NCI-H446 (cell line): ENCODE results near the gene PPP2R2C.

Experiments used
- DNase-seq, 2 experiments: peaks; one replicate each; lab custom pipeline; 2025; lab: John Stamatoyannopoulos, UW

PPP2R2C gene

GRCh38 chr4:6469144-6469543, 3.3 kb downstream of the PPP2R2C start:
- no peak for DNase-seq

GRCh38 chr4:6468376-6468775, 4.0 kb downstream of the PPP2R2C start:
- no peak for DNase-seq

GRCh38 chr4:6467600-6467999, 4.8 kb downstream of the PPP2R2C start:
- DNase-seq: no peak

- DNase-seq: no peak
These were observed 5.5 kb downstream of the PPP2R2C start for GRCh38 chr4:6466756-6467381.

- no peak for DNase-seq
These were observed 6.5 kb downstream of the PPP2R2C start for GRCh38 chr4:6465955-6466354.

GRCh38 chr4:6464842-6465588, 7.4 kb downstream of the PPP2R2C start:
- DNase-seq: no peak

GRCh38 chr4:6463311-6464289, 8.8 kb downstream of the PPP2R2C start:
- DNase-seq: no peak

GRCh38 chr4:6461301-6462165, 10.9 kb downstream of the PPP2R2C start:
- no peak for DNase-seq

GRCh38 chr4:6460876-6461275, 11.5 kb downstream of the PPP2R2C start:
- DNase-seq: no peak

GRCh38 chr4:6458528-6458927, 13.9 kb downstream of the PPP2R2C start:
- no peak for DNase-seq

GRCh38 chr4:6456450-6456849, 16.0 kb downstream of the PPP2R2C start:
- DNase-seq: no peak

GRCh38 chr4:6454112-6454910, 18.1 kb downstream of the PPP2R2C start:
- no peak for DNase-seq

- DNase-seq: no peak
These were observed 18.8 kb downstream of the PPP2R2C start for GRCh38 chr4:6453688-6453990.

GRCh38 chr4:6452897-6453687, 19.3 kb downstream of the PPP2R2C start:
- DNase-seq: no peak

GRCh38 chr4:6452116-6452896, 20.1 kb downstream of the PPP2R2C start:
- DNase-seq: no peak

- DNase-seq: no peak
These were observed 21.1 kb downstream of the PPP2R2C start for GRCh38 chr4:6451309-6451708.

- no peak for DNase-seq
These were observed 21.7 kb downstream of the PPP2R2C start for GRCh38 chr4:6450709-6451108.

- no peak for DNase-seq
These were observed 22.6 kb downstream of the PPP2R2C start for GRCh38 chr4:6449746-6450369.

GRCh38 chr4:6449335-6449734, 23.1 kb downstream of the PPP2R2C start:
- no peak for DNase-seq
